ENCODE data around the gene THBS2. TPM values are rescaled to one million over a fixed set of nuclear protein-coding genes. Genes with fewer than 3 reads are reported as not detected.

The THBS2 gene
- total and polyA plus RNA-seq, 2 of the 8 experiments (the other 6 are each of a cell fraction or from before 2014, with no cell fraction given), result 11.0 to 22.5 TPM

- WGBS, 2 experiments (ENCODE audit: extremely low coverage in 1 of 2, insufficient coverage in 1 of 2, insufficient read length in 1 of 2, insufficient replicate concordance in 2 of 2, low coverage in 1 of 2, low lambda C conversion rate in 2 of 2, missing lambda C conversion rate in 1 of 2), result 90% methylated on average over 9 of the region's 9 CpGs; no CpG with 5 or more reads in 1 of the 2 experiments
- TF ChIP-seq RXRA (IDR thresholded peaks at IDR 0.05; ENCODE audit: insufficient read depth, low read depth, low read length) (no peak), MAX (IDR thresholded peaks at IDR 0.05) (no peak), CBX8 (IDR thresholded peaks at IDR 0.05; ENCODE audit: borderline replicate concordance, low read depth, low read length) (no peak), POU5F1 (IDR thresholded peaks at IDR 0.05; ENCODE audit: low read depth, low read length) (no peak), CREB1 (IDR thresholded peaks at IDR 0.05) (no peak), ZNF274 (IDR thresholded peaks at IDR 0.05; ENCODE audit: borderline replicate concordance, extremely low read depth, low read length) (no peak), SIN3A (conservative IDR thresholded peaks at IDR 0.05 in 1 of 2, IDR thresholded peaks at IDR 0.05 in 1 of 2; ENCODE audit: low read depth in 1 of 2, low read length in 2 of 2) (no peak), SRF (IDR thresholded peaks at IDR 0.05; ENCODE audit: low read depth, low read length) (no peak), JUND (IDR thresholded peaks at IDR 0.05; ENCODE audit: low read length) (no peak), CTBP2 (IDR thresholded peaks at IDR 0.05; ENCODE audit: borderline replicate concordance, insufficient read depth, insufficient read length, low read length) (no peak), RFX5 (IDR thresholded peaks at IDR 0.05; ENCODE audit: borderline replicate concordance, low read depth, low read length) (no peak), TAF1 (IDR thresholded peaks at IDR 0.05; ENCODE audit: low read depth, low read length) (no peak)
Observed at GRCh38 chr6:169269180-169270076, 15.8 kb upstream of the THBS2 start.

More at GRCh38 chr6:169269180-169270076, 15.8 kb upstream of the THBS2 start:
- Histone ChIP-seq H2BK120ac (replicated peaks; ENCODE audit: low read depth, low read length) (peak overlapping the region; percentile 45), H4K91ac (replicated peaks; ENCODE audit: insufficient read length, low read length) (no peak overlapping the region), H2BK20ac (ENCODE audit: low read length) (no peak overlapping the region), H3K36me3 (ENCODE audit: control insufficient read depth in 2 of 4, insufficient read depth in 4 of 4, low read length in 3 of 4) (no peaks in the 10 kb centered on the region), H3K27ac (ENCODE audit: low read depth, low read length) (no peak overlapping the region), H2BK5ac (ENCODE audit: low read depth, low read length) (no peak overlapping the region), H3K4me1 (replicated peaks in 1 of 4; ENCODE audit: control insufficient read depth in 3 of 4, insufficient read depth in 4 of 4, low read length in 3 of 4) (peaks cover 4 to 8% (median 6%) of the 10 kb centered on the region in 4 experiments; a peak in 5 of 7 replicates), H2AK5ac (ENCODE audit: low read depth, low read length) (no peak overlapping the region), H3K27me3 (replicated peaks in 1 of 4; ENCODE audit: control insufficient read depth in 3 of 4, extremely low read depth in 1 of 4, insufficient read depth in 3 of 4, low read length in 3 of 4) (no peaks in the 10 kb centered on the region), H4K5ac (ENCODE audit: insufficient read length, low read depth, low read length) (no peak overlapping the region), H3K23me2 (ENCODE audit: low read depth, low read length) (no peaks in the 10 kb centered on the region), H3K23ac (ENCODE audit: insufficient read length) (no peak overlapping the region), H3K56ac (replicated peaks; ENCODE audit: insufficient read length, low read depth, low read length) (no peak overlapping the region), H4K8ac (ENCODE audit: extremely low read depth, insufficient read depth, low read length) (no peak overlapping the region), H3K79me2 (ENCODE audit: control insufficient read depth in 1 of 2, insufficient read depth in 2 of 2, low read length in 2 of 2) (no peaks in the 10 kb centered on the region), H3K18ac (ENCODE audit: extremely low read depth, low read length) (no peak overlapping the region), H2BK12ac (ENCODE audit: low read depth, low read length) (no peak overlapping the region), H3K9ac (replicated peaks in 1 of 4; ENCODE audit: extremely low read depth in 1 of 4, low read depth in 3 of 4, low read length in 3 of 4) (no peak overlapping the region), H2BK15ac (ENCODE audit: low read length) (no peak overlapping the region), H3K9me3 (ENCODE audit: insufficient read depth in 2 of 2, low read depth in 1 of 2, low read length in 1 of 2) (no peaks in the 10 kb centered on the region), H3K4me3 (ENCODE audit: extremely low read depth in 1 of 4, insufficient read depth in 2 of 4, low read depth in 3 of 4, low read length in 4 of 4) (no peak overlapping the region), H3K4ac (replicated peaks; ENCODE audit: insufficient read length, low read depth, low read length) (no peak overlapping the region), H2AFZ (ENCODE audit: low read length) (no peak overlapping the region), H3K4me2 (ENCODE audit: insufficient read depth in 1 of 2, low read depth in 2 of 2, low read length in 2 of 2) (no peak overlapping the region), H3K79me1 (ENCODE audit: low read depth, low read length) (no peaks in the 10 kb centered on the region), H4K20me1 (replicated peaks in 1 of 2; ENCODE audit: control insufficient read depth in 1 of 2, insufficient read depth in 2 of 2, low read length in 2 of 2) (no peaks in the 10 kb centered on the region), H3K14ac (ENCODE audit: insufficient read length) (no peak overlapping the region)
- no peak for DNase-seq (ENCODE audit: low read depth in 1 of 2, low spot score in 2 of 2)
- CTCF ChIA-PET (ENCODE audit: partially characterized antibody), result interaction anchor here (0.6 to 1.2 kb wide), 2 partner anchors 8 to 13 kb away, joined by 3 to 4 read pairs; no protein-coding TSS in a partner anchor
- POLR2A ChIA-PET (ENCODE audit: partially characterized antibody), result no interaction called here
- no peak for FAIRE-seq

All from H1 (cell line).